Measurements from ENCODE around the gene EDEM3.

DNA sequence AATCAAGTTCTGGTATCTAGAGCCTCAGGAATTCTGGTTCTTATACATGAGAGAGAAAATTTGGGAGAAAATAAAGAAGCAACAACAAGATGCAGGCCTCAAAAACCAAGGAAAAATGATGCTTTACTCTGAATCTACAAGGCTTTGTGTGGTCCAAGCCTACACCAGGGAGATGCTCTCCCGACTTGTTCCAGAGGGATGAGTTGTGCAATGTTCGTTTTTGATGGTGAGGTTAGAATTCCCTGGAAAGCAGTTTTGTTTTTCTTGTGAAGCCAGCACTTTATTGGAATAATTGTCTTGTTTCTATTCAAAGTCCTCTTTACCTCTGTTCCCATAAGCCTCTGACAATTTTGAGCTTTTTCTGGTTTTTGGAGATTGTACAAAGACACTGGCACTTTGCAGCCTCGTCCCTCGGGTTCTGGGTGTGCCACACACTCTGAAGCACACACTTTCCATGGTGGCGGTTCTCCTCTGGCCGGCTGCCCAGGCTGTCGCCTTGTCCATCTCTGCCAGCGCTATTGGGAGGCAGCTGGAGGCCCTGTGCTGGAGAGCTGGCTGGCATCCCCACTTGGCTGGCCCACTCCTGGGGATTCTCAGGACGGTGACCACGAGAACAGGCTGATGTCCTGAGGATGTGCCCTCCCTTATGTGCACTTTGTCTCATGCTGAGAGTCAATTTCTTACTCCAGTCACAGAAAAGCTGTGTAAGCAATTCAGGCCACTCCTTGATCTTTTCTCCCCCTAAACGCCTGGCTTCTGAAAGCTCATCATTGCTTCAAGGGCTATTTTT is 70.2 kb downstream of the EDEM3 start:
- TF ChIP-seq EP300 (IDR thresholded peaks at IDR 0.05; ENCODE audit: low read depth) (no peak), POLR2A (IDR thresholded peaks at IDR 0.05) (no peak)
- TF ChIP-seq, protein P1, sequence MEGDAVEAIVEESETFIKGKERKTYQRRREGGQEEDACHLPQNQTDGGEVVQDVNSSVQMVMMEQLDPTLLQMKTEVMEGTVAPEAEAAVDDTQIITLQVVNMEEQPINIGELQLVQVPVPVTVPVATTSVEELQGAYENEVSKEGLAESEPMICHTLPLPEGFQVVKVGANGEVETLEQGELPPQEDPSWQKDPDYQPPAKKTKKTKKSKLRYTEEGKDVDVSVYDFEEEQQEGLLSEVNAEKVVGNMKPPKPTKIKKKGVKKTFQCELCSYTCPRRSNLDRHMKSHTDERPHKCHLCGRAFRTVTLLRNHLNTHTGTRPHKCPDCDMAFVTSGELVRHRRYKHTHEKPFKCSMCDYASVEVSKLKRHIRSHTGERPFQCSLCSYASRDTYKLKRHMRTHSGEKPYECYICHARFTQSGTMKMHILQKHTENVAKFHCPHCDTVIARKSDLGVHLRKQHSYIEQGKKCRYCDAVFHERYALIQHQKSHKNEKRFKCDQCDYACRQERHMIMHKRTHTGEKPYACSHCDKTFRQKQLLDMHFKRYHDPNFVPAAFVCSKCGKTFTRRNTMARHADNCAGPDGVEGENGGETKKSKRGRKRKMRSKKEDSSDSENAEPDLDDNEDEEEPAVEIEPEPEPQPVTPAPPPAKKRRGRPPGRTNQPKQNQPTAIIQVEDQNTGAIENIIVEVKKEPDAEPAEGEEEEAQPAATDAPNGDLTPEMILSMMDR (IDR thresholded peaks at IDR 0.05) = no peak

Data from transverse colon (tissue), 3 donors.